HepG2 (cell line): ENCODE data around the gene CNGA1. TPM values are rescaled to one million over a fixed set of nuclear protein-coding genes. Genes with fewer than 3 reads are reported as not detected.
A peak's percentile ranks its signal among the peaks of the same experiment; 100 is the strongest.

Source experiments
- ETV5 ChIP-seq: IDR thresholded peaks from 2 replicates; pipeline ENCODE4 v1.6.1; 2018; ENCODE audit warnings: missing biosample characterization, missing genetic modification reagents, inconsistent platforms, borderline replicate concordance
- HHEX ChIP-seq: IDR thresholded peaks from 2 replicates; pipeline ENCODE4 v1.6.1; 2016; ENCODE audit warnings: control low read depth
- HIVEP1 ChIP-seq: sonication (generic); formaldehyde crosslinking; IDR thresholded peaks from 2 replicates; pipeline ENCODE4 v1.4.0; 2020; ENCODE audit warnings: mild to moderate bottlenecking, missing genetic modification reagents
- HMGA1 ChIP-seq: sonication (generic); formaldehyde crosslinking; conservative IDR thresholded peaks from 2 replicates; pipeline ENCODE4 v1.4.0; 2020; ENCODE audit warnings: missing genetic modification reagents
- KLF13 ChIP-seq: sonication (generic); formaldehyde crosslinking; IDR thresholded peaks from 2 replicates; pipeline ENCODE4 v1.4.0; 2020; ENCODE audit warnings: mild to moderate bottlenecking, missing genetic modification reagents
- NR2F6 ChIP-seq, 2 experiments: IDR thresholded peaks; 2 replicates each; pipeline ENCODE4 v1.6.1; 2016; ENCODE audit warnings: antibody characterized with exemption in 1 of 2, mild to moderate bottlenecking in 1 of 2
- POGZ ChIP-seq: sonication (generic); formaldehyde crosslinking; IDR thresholded peaks from 2 replicates; pipeline ENCODE4 v1.4.0; 2020; ENCODE audit warnings: mild to moderate bottlenecking, missing genetic modification reagents
- RBAK ChIP-seq: sonication (generic); formaldehyde crosslinking; IDR thresholded peaks from 2 replicates; pipeline ENCODE4 v1.5.1; 2020; ENCODE audit warnings: mild to moderate bottlenecking, missing genetic modification reagents
- RFXAP ChIP-seq: sonication (generic); formaldehyde crosslinking; IDR thresholded peaks from 2 replicates; pipeline ENCODE4 v1.4.0; 2020; ENCODE audit warnings: missing genetic modification reagents, borderline replicate concordance
- ZEB1 ChIP-seq: IDR thresholded peaks from 2 replicates; pipeline ENCODE4 v1.6.1; 2012; ENCODE audit warnings: mild to moderate bottlenecking, low read depth, inconsistent platforms; ENCODE audit not compliant: insufficient replicate concordance
- ZIK1 ChIP-seq: sonication (generic); formaldehyde crosslinking; IDR thresholded peaks from 2 replicates; pipeline ENCODE4 v1.5.0; 2020; ENCODE audit warnings: mild to moderate bottlenecking, low read depth, missing genetic modification reagents, borderline replicate concordance
- ZNF317 ChIP-seq: sonication (generic); formaldehyde crosslinking; IDR thresholded peaks from 2 replicates; pipeline ENCODE4 v1.5.0; 2020; ENCODE audit warnings: mild to moderate bottlenecking, missing genetic modification reagents
- ZNF333 ChIP-seq: sonication (generic); formaldehyde crosslinking; IDR thresholded peaks from 2 replicates; pipeline ENCODE4 v1.4.0; 2020; ENCODE audit warnings: mild to moderate bottlenecking, missing genetic modification reagents, borderline replicate concordance
- ZNF382 ChIP-seq: sonication (generic); formaldehyde crosslinking; IDR thresholded peaks from 2 replicates; pipeline ENCODE4 v1.5.0; 2020; ENCODE audit warnings: missing genetic modification reagents, mild to moderate bottlenecking, borderline replicate concordance
- ZNF780A ChIP-seq: sonication (generic); formaldehyde crosslinking; IDR thresholded peaks from 2 replicates; pipeline ENCODE4 v1.8.0; 2022; ENCODE audit warnings: mild to moderate bottlenecking, missing genetic modification reagents, moderate library complexity
- ZNF883 ChIP-seq: sonication (generic); formaldehyde crosslinking; IDR thresholded peaks from 2 replicates; pipeline ENCODE4 v1.5.1; 2020; ENCODE audit warnings: mild to moderate bottlenecking, missing genetic modification reagents; ENCODE audit errors: not compliant biosample characterization
- polyA plus RNA-seq, 8 experiments: library from polyadenylated mRNA; depleted of rRNA in 3 of 8; stranded (reverse) in 7 of 8; unstranded in 1 of 8; fragments of >200 nt; fragmentation: Illumina TruSeq in 4 of 8; extraction: Trizol in 4 of 8; gene quantifications; 2 replicates each; pipeline versions ENCODE4 v1.2.1 to v1.2.3, GENCODE V29; 2011 to 2016; ENCODE audit warnings: low read depth in 4 of 8, missing spikeins in 1 of 8, mixed read lengths in 1 of 8; ENCODE audit not compliant: insufficient read depth in 1 of 8
- total RNA-seq, 5 experiments: library from RNA; depleted of rRNA; stranded (reverse); fragments of >200 nt; fragmentation: Illumina TruSeq; extraction: Trizol; gene quantifications; 2 replicates each; pipeline ENCODE4 v1.2.3, GENCODE V29; 2016; ENCODE audit warnings: low read depth in 1 of 5
- TF ChIP-seq, protein P1 (sequence below): sonication (generic); formaldehyde crosslinking; conservative IDR thresholded peaks from 2 replicates; pipeline ENCODE4 v1.4.0; 2020; ENCODE audit warnings: missing genetic modification reagents
- TF ChIP-seq, protein P2 (sequence below): sonication (generic); formaldehyde crosslinking; IDR thresholded peaks from 2 replicates; pipeline ENCODE4 v1.4.0; 2020; ENCODE audit warnings: missing genetic modification reagents
- TF ChIP-seq, protein P3 (sequence below): sonication (generic); formaldehyde crosslinking; IDR thresholded peaks from 2 replicates; pipeline ENCODE4 v1.5.1; 2020; ENCODE audit warnings: mild to moderate bottlenecking, missing genetic modification reagents, borderline replicate concordance
- TF ChIP-seq, protein P4 (sequence below): IDR thresholded peaks from 2 replicates; pipeline ENCODE4 v1.6.1; 2016; ENCODE audit warnings: low read depth, borderline replicate concordance

Gene CNGA1
- total and polyA plus RNA-seq, 2 of the 13 experiments (the other 11 are each of a cell fraction or from before 2014, with no cell fraction given) = 0.22 to 0.40 TPM

DNA sequence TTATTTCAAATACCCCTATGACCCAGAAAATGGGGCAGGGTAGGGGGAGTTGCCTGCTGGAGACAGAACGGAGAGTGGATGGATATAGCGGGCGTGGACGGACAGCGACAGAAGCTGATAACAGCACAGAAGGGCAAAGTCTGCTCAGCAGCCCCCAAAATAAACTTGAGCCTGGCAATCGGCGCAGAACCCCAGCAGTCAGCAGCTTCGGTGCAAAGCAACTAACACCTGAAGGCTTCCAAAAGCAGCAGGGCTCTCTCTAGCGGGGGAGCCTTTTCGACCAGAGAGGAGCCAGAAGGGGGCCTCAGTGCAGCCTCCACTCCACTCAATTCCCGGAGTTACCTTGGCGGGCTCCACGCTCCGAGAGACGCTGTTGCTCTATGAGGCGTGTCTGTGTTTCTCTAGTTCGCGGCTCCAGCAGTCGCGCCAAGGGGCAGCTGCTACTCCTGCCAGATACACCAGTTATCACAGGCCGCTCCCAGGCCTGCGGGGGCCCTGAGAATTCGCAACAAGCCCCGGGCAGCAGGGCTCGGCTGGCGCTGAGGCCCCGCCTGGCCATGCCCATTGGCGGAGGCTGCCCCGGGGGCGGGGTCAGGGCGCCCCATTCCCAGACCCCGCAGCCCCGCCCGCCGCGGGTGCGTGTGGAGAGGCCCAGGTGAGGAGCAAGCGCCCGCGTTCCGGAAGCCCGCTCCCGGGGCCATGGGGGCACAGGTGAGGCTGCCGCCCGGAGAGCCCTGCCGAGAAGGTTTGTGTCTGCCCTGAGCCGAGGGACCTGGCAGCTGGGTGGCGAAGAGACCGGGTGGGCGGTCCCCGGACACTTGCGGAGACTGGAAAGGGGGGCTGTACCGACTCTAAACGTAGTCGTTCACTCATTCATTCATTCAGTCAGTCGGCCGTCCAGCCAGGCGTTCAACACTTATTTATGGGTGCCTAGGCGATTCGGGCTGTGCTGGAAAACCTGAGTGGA, at the start of gene CNGA1, which contains the start of gene NIPAL1 (continued):
- TF ChIP-seq ZNF317 (CRISPR knock-in tag) = no peak
- TF ChIP-seq, protein P1, sequence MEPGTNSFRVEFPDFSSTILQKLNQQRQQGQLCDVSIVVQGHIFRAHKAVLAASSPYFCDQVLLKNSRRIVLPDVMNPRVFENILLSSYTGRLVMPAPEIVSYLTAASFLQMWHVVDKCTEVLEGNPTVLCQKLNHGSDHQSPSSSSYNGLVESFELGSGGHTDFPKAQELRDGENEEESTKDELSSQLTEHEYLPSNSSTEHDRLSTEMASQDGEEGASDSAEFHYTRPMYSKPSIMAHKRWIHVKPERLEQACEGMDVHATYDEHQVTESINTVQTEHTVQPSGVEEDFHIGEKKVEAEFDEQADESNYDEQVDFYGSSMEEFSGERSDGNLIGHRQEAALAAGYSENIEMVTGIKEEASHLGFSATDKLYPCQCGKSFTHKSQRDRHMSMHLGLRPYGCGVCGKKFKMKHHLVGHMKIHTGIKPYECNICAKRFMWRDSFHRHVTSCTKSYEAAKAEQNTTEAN (CRISPR knock-in tag) = no peak
- peak; percentile 91 for TF ChIP-seq ZEB1
- TF ChIP-seq RFXAP (CRISPR knock-in tag) = no peak
- TF ChIP-seq HHEX (CRISPR knock-in tag) = no peak
- no peak for TF ChIP-seq ZIK1 (CRISPR knock-in tag)
- TF ChIP-seq, protein P2, sequence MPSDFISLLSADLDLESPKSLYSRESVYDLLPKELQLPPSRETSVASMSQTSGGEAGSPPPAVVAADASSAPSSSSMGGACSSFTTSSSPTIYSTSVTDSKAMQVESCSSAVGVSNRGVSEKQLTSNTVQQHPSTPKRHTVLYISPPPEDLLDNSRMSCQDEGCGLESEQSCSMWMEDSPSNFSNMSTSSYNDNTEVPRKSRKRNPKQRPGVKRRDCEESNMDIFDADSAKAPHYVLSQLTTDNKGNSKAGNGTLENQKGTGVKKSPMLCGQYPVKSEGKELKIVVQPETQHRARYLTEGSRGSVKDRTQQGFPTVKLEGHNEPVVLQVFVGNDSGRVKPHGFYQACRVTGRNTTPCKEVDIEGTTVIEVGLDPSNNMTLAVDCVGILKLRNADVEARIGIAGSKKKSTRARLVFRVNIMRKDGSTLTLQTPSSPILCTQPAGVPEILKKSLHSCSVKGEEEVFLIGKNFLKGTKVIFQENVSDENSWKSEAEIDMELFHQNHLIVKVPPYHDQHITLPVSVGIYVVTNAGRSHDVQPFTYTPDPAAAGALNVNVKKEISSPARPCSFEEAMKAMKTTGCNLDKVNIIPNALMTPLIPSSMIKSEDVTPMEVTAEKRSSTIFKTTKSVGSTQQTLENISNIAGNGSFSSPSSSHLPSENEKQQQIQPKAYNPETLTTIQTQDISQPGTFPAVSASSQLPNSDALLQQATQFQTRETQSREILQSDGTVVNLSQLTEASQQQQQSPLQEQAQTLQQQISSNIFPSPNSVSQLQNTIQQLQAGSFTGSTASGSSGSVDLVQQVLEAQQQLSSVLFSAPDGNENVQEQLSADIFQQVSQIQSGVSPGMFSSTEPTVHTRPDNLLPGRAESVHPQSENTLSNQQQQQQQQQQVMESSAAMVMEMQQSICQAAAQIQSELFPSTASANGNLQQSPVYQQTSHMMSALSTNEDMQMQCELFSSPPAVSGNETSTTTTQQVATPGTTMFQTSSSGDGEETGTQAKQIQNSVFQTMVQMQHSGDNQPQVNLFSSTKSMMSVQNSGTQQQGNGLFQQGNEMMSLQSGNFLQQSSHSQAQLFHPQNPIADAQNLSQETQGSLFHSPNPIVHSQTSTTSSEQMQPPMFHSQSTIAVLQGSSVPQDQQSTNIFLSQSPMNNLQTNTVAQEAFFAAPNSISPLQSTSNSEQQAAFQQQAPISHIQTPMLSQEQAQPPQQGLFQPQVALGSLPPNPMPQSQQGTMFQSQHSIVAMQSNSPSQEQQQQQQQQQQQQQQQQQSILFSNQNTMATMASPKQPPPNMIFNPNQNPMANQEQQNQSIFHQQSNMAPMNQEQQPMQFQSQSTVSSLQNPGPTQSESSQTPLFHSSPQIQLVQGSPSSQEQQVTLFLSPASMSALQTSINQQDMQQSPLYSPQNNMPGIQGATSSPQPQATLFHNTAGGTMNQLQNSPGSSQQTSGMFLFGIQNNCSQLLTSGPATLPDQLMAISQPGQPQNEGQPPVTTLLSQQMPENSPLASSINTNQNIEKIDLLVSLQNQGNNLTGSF (CRISPR knock-in tag) = no peak
- TF ChIP-seq HIVEP1 (CRISPR knock-in tag) = no peak
- TF ChIP-seq, protein P3, sequence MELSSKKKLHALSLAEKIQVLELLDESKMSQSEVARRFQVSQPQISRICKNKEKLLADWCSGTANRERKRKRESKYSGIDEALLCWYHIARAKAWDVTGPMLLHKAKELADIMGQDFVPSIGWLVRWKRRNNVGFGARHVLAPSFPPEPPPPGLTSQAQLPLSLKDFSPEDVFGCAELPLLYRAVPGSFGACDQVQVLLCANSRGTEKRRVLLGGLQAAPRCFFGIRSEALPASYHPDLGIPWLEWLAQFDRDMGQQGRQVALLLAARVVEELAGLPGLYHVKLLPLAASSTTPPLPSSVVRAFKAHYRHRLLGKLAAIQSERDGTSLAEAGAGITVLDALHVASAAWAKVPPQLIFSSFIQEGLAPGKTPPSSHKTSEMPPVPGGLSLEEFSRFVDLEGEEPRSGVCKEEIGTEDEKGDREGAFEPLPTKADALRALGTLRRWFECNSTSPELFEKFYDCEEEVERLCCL = no peak
- no peak for TF ChIP-seq ZNF780A
- no peak for TF ChIP-seq HMGA1 (CRISPR knock-in tag)
- TF ChIP-seq ZNF382 (CRISPR knock-in tag) = no peak
- TF ChIP-seq ZNF333 = no peak
- no peak for TF ChIP-seq NR2F6 (IDR thresholded peaks at IDR 0.05)
- TF ChIP-seq NR2F6 (CRISPR knock-in tag; IDR thresholded peaks at IDR 0.05) = peak; percentile 6; the same call in 1 of the 2 replicates
- TF ChIP-seq RBAK (CRISPR knock-in tag) = no peak
- no peak for TF ChIP-seq ZNF883 (CRISPR knock-in tag)
- TF ChIP-seq POGZ (CRISPR knock-in tag) = peak; percentile 28; the same call in 1 of the 2 replicates
- TF ChIP-seq ETV5 (CRISPR knock-in tag) = peak; percentile 68; the same call in 1 of the 2 replicates
- no peak for TF ChIP-seq KLF13
- TF ChIP-seq, protein P4, sequence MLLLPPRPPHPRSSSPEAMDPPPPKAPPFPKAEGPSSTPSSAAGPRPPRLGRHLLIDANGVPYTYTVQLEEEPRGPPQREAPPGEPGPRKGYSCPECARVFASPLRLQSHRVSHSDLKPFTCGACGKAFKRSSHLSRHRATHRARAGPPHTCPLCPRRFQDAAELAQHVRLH = no peak
